GM12878 (cell line): ENCODE data around the gene SLIT1. TPM values are rescaled to one million over a fixed set of nuclear protein-coding genes. Genes with fewer than 3 reads are reported as not detected.

Source experiments
- ATAC-seq: fragments of 200-7000 bp; cut with Tn5 transposase; 3 replicates; pipeline ENCODE4 v1.9.1; 2020; ENCODE audit warnings: mild to moderate bottlenecking, moderate library complexity
- BruUV-seq: library from RNA; stranded (reverse); fragments of 400-500 nt; replicated peaks from 2 replicates; lab custom pipeline; 2021; lab: Mats Ljungman, UMichigan
- CTCF ChIA-PET: fragments of 300-600 bp; sonication (Branson Sonifier 250); formaldehyde crosslinking; extraction: SDS; loops from one replicate; lab custom pipeline; 2021; ENCODE audit warnings: inconsistent platforms; lab: Yijun Ruan, JAX
- POLR2A ChIA-PET: fragments of 350-600 bp; formaldehyde crosslinking; extraction: SDS; loops from one replicate; lab custom pipeline; 2021; ENCODE audit warnings: inconsistent platforms; lab: Charles Lee
- RAD21 ChIA-PET: fragments of 300-600 bp; sonication (Branson Sonifier 250); formaldehyde crosslinking; loops from one replicate; lab custom pipeline; 2023; ENCODE audit warnings: antibody characterized with exemption; ENCODE audit not compliant: unreplicated experiment; lab: Charles Lee
- SMC1A ChIA-PET: fragments of 300-600 bp; sonication (Branson Sonifier 250); formaldehyde crosslinking; loops from one replicate; lab custom pipeline; 2023; ENCODE audit not compliant: unreplicated experiment, uncharacterized antibody; lab: Charles Lee
- DNase-seq: peaks from one replicate; pipeline ENCODE4 v3.0.0-alpha.2; 2011; ENCODE audit warnings: low read depth, low spot score
- FAIRE-seq: peaks from 3 replicates; lab custom pipeline; 2011; peaks lifted over from hg19 to GRCh38; lab: Jason Lieb, UNC
- H2AFZ ChIP-seq: 2 replicates; pipeline ENCODE4 v1.6.0; 2011; ENCODE audit warnings: low read depth, low read length, control low read depth; ENCODE audit not compliant: control insufficient read depth
- H3K27ac ChIP-seq: 2 replicates; pipeline ENCODE4 v1.5.1; 2011; ENCODE audit warnings: control low read depth; ENCODE audit not compliant: control insufficient read depth, insufficient read depth
- H3K27me3 ChIP-seq, 2 experiments: replicated peaks in 1 of 2; 2 replicates each; pipeline versions ENCODE4 v1.6.0 to v1.6.1; 2011; ENCODE audit warnings: low read length in 1 of 2; ENCODE audit not compliant: control insufficient read depth in 2 of 2, insufficient read depth in 2 of 2
- H3K36me3 ChIP-seq, 2 experiments: 2 replicates each; pipeline ENCODE4 v1.5.1; 2011; ENCODE audit warnings: low read length in 1 of 2; ENCODE audit not compliant: control insufficient read depth in 2 of 2, insufficient read depth in 2 of 2
- H3K4me1 ChIP-seq: 2 replicates; pipeline ENCODE4 v1.6.1; 2011; ENCODE audit warnings: mild to moderate bottlenecking, low read length, moderate library complexity, mixed read lengths; ENCODE audit not compliant: control insufficient read depth, insufficient read depth
- H3K4me2 ChIP-seq: 2 replicates; pipeline ENCODE4 v1.6.0; 2011; ENCODE audit warnings: control low read depth; ENCODE audit not compliant: control insufficient read depth, insufficient read depth
- H3K4me3 ChIP-seq: fragments of 200-600 bp; sonication (generic); 2 replicates; pipeline ENCODE4 v1.5.1; 2016
- H3K79me2 ChIP-seq: 2 replicates; pipeline ENCODE4 v1.6.0; 2011; ENCODE audit warnings: low read length; ENCODE audit not compliant: control insufficient read depth, insufficient read depth
- H3K9ac ChIP-seq: 2 replicates; pipeline ENCODE4 v1.8.0; 2011; ENCODE audit warnings: low read length, control low read depth, mixed read lengths; ENCODE audit not compliant: control insufficient read depth, insufficient read depth
- H3K9me3 ChIP-seq: replicated peaks from 3 replicates; pipeline ENCODE4 v1.5.1; 2011; ENCODE audit warnings: mild to moderate bottlenecking, low read length; ENCODE audit not compliant: control insufficient read depth, insufficient read depth
- H4K20me1 ChIP-seq: 2 replicates; pipeline ENCODE4 v1.6.0; 2011; ENCODE audit not compliant: control insufficient read depth, insufficient read depth
- BMI1 ChIP-seq: fragments of 450-650 bp; IDR thresholded peaks from 2 replicates; pipeline ENCODE4 v1.6.1; 2016; ENCODE audit warnings: mild to moderate bottlenecking, moderate library complexity, borderline replicate concordance
- EP300 ChIP-seq, 2 experiments: fragments of 150-350 bp in 1 of 2; IDR thresholded peaks; 2 replicates each; pipeline ENCODE4 v1.6.1; 2011 to 2012; ENCODE audit warnings: low read depth in 2 of 2, low read length in 2 of 2, borderline replicate concordance in 1 of 2, improper control_type of control experiment in 1 of 2, inconsistent platforms in 1 of 2; ENCODE audit not compliant: control insufficient read depth in 1 of 2
- ETV6 ChIP-seq, 2 experiments: fragments of 450-650 bp in 1 of 2; IDR thresholded peaks in 1 of 2; conservative IDR thresholded peaks in 1 of 2; 2 replicates each; pipeline ENCODE4 v1.6.1; 2014; ENCODE audit warnings: antibody characterized with exemption in 1 of 2, borderline replicate concordance in 1 of 2, low read depth in 1 of 2, mild to moderate bottlenecking in 1 of 2, moderate library complexity in 1 of 2
- IKZF1 ChIP-seq: fragments of 450-650 bp; conservative IDR thresholded peaks from 2 replicates; pipeline ENCODE4 v1.6.1; 2017; ENCODE audit warnings: antibody characterized with exemption, mild to moderate bottlenecking
- PAX5 ChIP-seq: IDR thresholded peaks from 2 replicates; pipeline ENCODE4 v1.6.1; 2011; ENCODE audit warnings: low read depth, low read length, borderline replicate concordance
- RELA ChIP-seq: fragments of 450-650 bp; IDR thresholded peaks from 2 replicates; pipeline ENCODE4 v1.8.0; 2014; ENCODE audit warnings: borderline replicate concordance; ENCODE audit not compliant: partially characterized antibody
- ZBTB4 ChIP-seq: fragments of 450-650 bp; formaldehyde crosslinking; IDR thresholded peaks from 2 replicates; pipeline ENCODE4 v1.4.0; 2022; ENCODE audit warnings: mild to moderate bottlenecking, moderate library complexity
- WGBS: methylation state at CpG from one replicate; pipeline ENCODE4 v1.1.6; 2016; ENCODE audit warnings: low lambda C conversion rate; ENCODE audit not compliant: insufficient replicate concordance, insufficient coverage; ENCODE audit errors: missing lambda C conversion rate; 5-methylcytosine and 5-hydroxymethylcytosine counted together
- in situ Hi-C: fragments of 300-500 bp; cut with MboI; formaldehyde crosslinking; loops from 9 replicates; pipeline ENCODE4 v1.14.3; 2018; ENCODE audit warnings: mixed read lengths
- intact Hi-C: fragments of 100-400 bp; cut with micrococcal nuclease; formaldehyde crosslinking; loops from one replicate; pipeline ENCODE4 v1.14.2; 2022; ENCODE audit not compliant: unreplicated experiment
- polyA plus RNA-seq, 11 experiments: library from polyadenylated mRNA; depleted of rRNA in 4 of 11; unstranded in 6 of 11; stranded (reverse) in 5 of 11; fragments of >200 nt; fragmentation: Nextera tagmentation in 4 of 11; fragmentation: Illumina TruSeq in 1 of 11; extraction: Ambion mirVana in 4 of 11; extraction: Trizol in 1 of 11; gene quantifications; 1 replicate in 1 of 11; 2 replicates in 10 of 11; pipeline versions ENCODE4 v1.2.1 to v1.2.3, GENCODE V29; 2011 to 2016; ENCODE audit warnings: inconsistent platforms in 2 of 11, missing spikeins in 2 of 11, low read depth in 1 of 11
- total RNA-seq, 4 experiments: library from RNA; depleted of rRNA in 3 of 4; stranded (reverse); fragments of >200 nt in 3 of 4; fragmentation: Illumina TruSeq in 1 of 4; extraction: Trizol in 1 of 4; gene quantifications; 2 replicates each; pipeline versions ENCODE4 v1.2.1 to v1.2.3, GENCODE V29; 2013 to 2021
- TF ChIP-seq, protein P1 (sequence below): fragments of 450-650 bp; IDR thresholded peaks from 2 replicates; pipeline ENCODE4 v1.6.1; 2016; ENCODE audit warnings: mild to moderate bottlenecking
- TF ChIP-seq, protein P2 (sequence below): fragments of 450-650 bp; IDR thresholded peaks from 2 replicates; pipeline ENCODE4 v1.6.1; 2017; ENCODE audit warnings: mild to moderate bottlenecking, low read depth, inconsistent platforms; ENCODE audit not compliant: poor library complexity, severe bottlenecking
- TF ChIP-seq, protein P3 (sequence below): fragments of 450-650 bp; formaldehyde crosslinking; IDR thresholded peaks from 2 replicates; pipeline ENCODE4 v1.4.0; 2020; ENCODE audit warnings: mild to moderate bottlenecking, moderate library complexity

The SLIT1 gene
- total and polyA plus RNA-seq, 10 of the 15 experiments (the other 5 are each of a cell fraction or from before 2014, with no cell fraction given), result 0.04 to 0.19 (median 0.06) TPM; not detected in 4

DNA sequence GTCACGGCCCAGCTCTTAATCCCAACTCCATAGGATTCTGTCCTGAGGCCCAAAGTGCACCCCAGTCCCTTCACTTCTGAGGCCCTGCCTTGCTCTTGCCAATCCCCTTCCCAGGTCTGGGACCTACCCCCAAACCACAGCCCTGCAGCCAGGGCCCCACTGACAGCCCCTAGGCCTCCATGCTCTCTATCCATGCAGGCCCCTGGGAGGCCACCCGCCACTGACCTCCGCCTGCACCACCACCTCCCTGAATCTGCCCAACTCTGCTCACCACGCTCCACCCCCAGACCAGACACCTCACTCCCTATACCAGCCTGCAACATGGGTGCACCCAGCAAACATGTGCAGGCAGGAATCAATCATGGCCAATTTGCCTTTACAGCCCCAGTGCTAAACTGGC is 10.2 kb downstream of the SLIT1 start:
- Histone ChIP-seq H3K9me3 (no peaks in the 10 kb centered on the region), H2AFZ (no peak overlapping the region), H3K36me3 (no peaks in the 10 kb centered on the region), H3K4me2 (no peak overlapping the region), H3K27me3 (peaks cover 4 to 8% of the 10 kb centered on the region in 2 experiments; a peak in 3 of 4 replicates), H3K4me1 (no peaks in the 10 kb centered on the region), H3K9ac (no peak overlapping the region), H3K79me2 (no peaks in the 10 kb centered on the region), H4K20me1 (no peaks in the 10 kb centered on the region), H3K4me3 (no peak overlapping the region), H3K27ac (no peak overlapping the region)
- ChIA-PET RAD21 (no interaction called here), SMC1A (no interaction called here), CTCF (interaction anchor here (1.5 to 2.5 kb wide), 2 partner anchors 19 to 21 kb away, joined by 4 to 8 read pairs; no protein-coding TSS in a partner anchor), POLR2A (no interaction called here)
- WGBS, result 47% methylated on average over 4 of the region's 4 CpGs
- DNase-seq (no peak), ATAC-seq (no peak), FAIRE-seq (no peak)
- intact Hi-C loops, result no loop called here
- in situ Hi-C loops, result no loop called here
- BruUV-seq, result no TSS peak
- TF ChIP-seq PAX5 (no peak), BMI1 (no peak), ZBTB4 (CRISPR knock-in tag) (no peak), IKZF1 (no peak), EP300 (IDR thresholded peaks at IDR 0.05; ENCODE audit: borderline replicate concordance in 1 of 2, control insufficient read depth in 1 of 2, low read depth in 2 of 2, low read length in 2 of 2) (no peak), RELA (no peak), ETV6 (conservative IDR thresholded peaks at IDR 0.05 in 1 of 2, IDR thresholded peaks at IDR 0.05 in 1 of 2; ENCODE audit: borderline replicate concordance in 1 of 2, low read depth in 1 of 2) (no peak)
- TF ChIP-seq, protein P1, sequence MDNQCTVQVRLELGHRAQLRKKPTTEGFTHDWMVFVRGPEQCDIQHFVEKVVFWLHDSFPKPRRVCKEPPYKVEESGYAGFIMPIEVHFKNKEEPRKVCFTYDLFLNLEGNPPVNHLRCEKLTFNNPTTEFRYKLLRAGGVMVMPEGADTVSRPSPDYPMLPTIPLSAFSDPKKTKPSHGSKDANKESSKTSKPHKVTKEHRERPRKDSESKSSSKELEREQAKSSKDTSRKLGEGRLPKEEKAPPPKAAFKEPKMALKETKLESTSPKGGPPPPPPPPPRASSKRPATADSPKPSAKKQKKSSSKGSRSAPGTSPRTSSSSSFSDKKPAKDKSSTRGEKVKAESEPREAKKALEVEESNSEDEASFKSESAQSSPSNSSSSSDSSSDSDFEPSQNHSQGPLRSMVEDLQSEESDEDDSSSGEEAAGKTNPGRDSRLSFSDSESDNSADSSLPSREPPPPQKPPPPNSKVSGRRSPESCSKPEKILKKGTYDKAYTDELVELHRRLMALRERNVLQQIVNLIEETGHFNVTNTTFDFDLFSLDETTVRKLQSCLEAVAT, result no peak
- TF ChIP-seq, protein P2, sequence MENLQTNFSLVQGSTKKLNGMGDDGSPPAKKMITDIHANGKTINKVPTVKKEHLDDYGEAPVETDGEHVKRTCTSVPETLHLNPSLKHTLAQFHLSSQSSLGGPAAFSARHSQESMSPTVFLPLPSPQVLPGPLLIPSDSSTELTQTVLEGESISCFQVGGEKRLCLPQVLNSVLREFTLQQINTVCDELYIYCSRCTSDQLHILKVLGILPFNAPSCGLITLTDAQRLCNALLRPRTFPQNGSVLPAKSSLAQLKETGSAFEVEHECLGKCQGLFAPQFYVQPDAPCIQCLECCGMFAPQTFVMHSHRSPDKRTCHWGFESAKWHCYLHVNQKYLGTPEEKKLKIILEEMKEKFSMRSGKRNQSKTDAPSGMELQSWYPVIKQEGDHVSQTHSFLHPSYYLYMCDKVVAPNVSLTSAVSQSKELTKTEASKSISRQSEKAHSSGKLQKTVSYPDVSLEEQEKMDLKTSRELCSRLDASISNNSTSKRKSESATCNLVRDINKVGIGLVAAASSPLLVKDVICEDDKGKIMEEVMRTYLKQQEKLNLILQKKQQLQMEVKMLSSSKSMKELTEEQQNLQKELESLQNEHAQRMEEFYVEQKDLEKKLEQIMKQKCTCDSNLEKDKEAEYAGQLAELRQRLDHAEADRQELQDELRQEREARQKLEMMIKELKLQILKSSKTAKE, result no peak
- TF ChIP-seq, protein P3, sequence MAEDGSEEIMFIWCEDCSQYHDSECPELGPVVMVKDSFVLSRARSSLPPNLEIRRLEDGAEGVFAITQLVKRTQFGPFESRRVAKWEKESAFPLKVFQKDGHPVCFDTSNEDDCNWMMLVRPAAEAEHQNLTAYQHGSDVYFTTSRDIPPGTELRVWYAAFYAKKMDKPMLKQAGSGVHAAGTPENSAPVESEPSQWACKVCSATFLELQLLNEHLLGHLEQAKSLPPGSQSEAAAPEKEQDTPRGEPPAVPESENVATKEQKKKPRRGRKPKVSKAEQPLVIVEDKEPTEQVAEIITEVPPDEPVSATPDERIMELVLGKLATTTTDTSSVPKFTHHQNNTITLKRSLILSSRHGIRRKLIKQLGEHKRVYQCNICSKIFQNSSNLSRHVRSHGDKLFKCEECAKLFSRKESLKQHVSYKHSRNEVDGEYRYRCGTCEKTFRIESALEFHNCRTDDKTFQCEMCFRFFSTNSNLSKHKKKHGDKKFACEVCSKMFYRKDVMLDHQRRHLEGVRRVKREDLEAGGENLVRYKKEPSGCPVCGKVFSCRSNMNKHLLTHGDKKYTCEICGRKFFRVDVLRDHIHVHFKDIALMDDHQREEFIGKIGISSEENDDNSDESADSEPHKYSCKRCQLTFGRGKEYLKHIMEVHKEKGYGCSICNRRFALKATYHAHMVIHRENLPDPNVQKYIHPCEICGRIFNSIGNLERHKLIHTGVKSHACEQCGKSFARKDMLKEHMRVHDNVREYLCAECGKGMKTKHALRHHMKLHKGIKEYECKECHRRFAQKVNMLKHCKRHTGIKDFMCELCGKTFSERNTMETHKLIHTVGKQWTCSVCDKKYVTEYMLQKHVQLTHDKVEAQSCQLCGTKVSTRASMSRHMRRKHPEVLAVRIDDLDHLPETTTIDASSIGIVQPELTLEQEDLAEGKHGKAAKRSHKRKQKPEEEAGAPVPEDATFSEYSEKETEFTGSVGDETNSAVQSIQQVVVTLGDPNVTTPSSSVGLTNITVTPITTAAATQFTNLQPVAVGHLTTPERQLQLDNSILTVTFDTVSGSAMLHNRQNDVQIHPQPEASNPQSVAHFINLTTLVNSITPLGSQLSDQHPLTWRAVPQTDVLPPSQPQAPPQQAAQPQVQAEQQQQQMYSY, result no peak
